GM21381 (cell line): ENCODE data around the gene AGRN.
"Not testable (repeated sequence)": the region's sequence is repeated elsewhere in the genome, so short reads cannot be mapped to it uniquely, and the experiment has no call there.

Source experiments
- ATAC-seq: cut with Tn5 transposase; IDR thresholded peaks from one replicate; pipeline ENCODE4 v1.9.1; 2021; ENCODE audit warnings: mild to moderate bottlenecking, moderate library complexity; ENCODE audit not compliant: unreplicated experiment

The AGRN gene

DNA sequence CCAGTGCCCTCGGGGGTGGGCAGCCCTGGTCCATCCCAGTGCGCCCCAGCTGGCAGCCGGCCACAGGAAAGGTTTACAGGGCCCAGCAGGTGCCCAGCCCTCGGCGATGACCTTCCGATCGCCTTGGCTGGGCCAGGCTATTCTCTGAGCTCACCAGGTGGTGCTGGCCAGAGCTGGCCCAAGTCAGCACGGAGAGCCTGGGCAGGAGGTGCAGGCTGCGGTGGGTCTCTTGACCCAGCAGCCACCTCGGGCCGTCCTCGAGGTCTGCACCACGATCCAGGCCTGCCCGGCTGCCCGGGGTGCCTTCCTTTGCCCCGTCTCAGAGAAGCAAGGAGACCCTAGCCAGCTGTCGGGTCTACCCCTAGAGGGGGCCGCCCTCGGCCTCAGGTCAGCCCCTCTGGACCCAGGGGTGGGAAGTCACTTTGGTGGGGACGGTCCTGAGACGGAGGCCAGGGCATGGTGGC, 38.4 kb upstream of the AGRN start:
- no peak for ATAC-seq

- no peak for ATAC-seq
Measured at GRCh38 chr1:981955-982558, 37.9 kb upstream of the AGRN start, which contains the start of gene PERM1. PERM1 (minus strand) TSS chr1:982093; CDS start chr1:981029, 1,064 bp downstream.

GRCh38 chr1:982765-983436, 37.0 kb upstream of the AGRN start:
- ATAC-seq: no peak

DNA sequence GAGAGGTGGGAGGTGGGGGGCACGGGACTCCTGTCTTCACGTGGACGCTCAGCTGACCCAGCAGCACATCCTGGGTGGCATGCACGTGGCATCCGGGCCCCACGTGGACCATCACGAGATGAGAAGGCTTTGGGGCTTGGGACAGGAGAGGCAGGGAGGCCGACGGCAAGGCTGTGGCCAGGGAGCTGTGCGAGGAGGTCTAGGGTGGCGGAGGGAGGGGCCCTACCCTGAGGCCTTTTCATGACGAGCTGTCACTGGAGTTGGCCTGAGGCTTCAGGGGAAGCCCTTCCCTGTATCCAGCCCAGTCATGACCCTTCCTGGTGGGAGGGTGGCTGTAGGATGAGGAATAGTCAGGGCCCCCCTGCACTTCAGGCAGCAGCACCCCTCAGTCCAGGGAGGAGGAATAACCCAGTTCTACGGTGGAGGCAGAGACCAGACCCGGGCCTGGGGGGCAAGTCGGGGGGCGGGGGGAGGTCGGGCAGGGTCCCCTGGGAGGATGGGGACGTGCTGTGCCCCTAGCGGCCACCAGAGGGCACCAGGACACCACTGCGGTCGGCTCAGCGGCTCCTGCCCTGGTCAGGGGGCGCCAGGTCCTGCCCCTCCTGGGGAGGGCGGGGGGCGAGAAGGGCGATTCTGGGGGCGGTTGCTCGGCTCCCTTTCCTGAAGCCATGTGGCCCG, 36.0 kb upstream of the AGRN start:
- no peak for ATAC-seq

DNA sequence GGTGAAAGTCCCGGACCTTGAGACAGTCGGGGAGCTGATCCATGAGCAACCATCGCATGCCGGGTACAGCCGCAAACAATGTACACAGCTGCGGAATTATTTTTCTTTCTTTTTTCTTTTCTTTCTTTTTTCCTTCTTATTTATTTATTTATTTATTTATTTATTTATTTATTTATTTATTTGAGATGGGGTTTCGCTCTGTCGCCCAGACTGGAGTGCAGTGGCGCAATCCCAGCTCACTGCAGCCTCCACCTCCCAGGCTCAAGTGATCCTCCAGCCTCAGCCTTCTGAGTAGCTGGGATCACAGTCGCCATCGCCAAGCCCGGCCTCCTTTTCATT, 35.5 kb upstream of the AGRN start:
- no peak for ATAC-seq

DNA sequence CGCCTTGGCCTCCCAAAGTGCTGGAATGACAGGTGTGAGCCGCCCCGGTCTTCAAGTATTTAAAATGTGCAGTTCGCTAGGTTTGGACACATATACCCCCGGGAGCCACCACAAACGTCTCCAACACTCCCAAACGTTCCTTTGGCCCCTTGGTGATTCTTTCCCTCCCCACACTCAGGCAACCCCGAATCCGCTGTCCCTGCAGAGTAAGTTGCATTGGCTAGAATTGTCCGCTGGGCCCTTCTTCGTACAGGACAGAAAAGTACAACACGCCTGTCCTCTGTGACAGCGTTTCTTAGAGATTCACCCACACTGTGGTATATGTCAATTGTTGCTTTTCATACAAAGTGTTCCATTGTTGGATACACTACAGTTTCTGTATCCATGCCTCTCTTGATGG, 34.8 kb upstream of the AGRN start:
- no peak for ATAC-seq

- not testable (repeated sequence) for ATAC-seq
Measured at GRCh38 chr1:988061-988460, 31.9 kb upstream of the AGRN start.

DNA sequence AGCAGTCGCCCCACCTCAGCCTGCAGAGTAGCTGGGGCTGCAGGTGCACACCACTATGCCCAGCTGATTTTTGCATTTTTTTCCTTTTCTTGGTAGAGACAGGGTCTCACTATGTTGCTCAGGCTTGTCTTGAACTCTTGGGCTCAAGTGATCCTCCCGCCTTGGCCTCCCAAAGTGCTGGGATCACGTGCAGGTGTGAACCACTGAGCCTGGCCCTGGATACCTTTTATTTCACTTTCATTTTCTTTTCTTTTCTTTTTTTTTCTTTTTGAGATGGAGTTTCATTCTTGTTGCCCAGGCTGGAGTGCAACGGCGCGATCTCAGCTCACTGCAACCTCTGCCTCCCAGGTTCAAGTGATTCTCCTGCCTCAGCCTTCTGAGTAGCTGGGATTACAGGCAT, 28.6 kb upstream of the AGRN start:
- not testable (repeated sequence) for ATAC-seq

DNA sequence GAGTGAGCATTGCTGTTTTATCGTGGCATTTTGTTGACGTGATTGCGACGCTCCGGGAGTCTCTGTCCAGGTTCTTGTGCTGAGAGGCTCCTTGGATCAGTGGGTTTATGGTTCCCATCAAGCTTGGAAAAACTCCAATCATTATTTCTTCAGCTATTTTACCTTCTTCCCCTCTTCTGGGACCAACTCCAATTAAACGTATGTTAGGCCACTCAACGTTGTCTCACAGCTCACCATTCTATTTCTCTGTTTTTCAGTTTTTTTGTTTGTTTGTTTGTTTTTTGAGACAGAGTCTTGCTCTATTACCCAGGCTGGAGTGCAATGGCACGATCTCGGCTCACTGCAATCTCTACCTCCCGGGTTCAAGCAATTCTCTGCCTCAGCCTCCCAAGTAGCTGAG, 28.0 kb upstream of the AGRN start:
- no peak for ATAC-seq

DNA sequence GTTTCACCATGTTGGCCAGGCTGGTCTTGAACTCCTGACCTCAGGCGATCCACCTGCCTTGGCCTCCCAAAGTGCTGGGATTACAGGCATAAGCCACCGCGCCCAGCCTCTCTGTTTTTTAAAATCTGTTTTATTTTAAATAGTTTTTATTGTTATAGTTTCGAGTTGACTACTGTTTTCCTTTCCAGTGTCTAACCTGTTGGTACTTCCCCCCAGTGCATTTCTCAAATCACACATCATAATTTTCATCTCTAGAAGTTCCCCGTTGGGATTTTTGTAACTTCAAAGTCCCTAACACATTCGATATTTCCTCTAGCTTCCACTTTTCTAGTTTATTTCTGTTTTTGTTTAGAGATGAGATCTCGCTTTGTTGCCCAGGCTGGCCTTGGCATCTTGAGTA, 27.6 kb upstream of the AGRN start:
- no peak for ATAC-seq

- ATAC-seq: no peak
Measured at GRCh38 chr1:993379-993995, 26.4 kb upstream of the AGRN start.

DNA sequence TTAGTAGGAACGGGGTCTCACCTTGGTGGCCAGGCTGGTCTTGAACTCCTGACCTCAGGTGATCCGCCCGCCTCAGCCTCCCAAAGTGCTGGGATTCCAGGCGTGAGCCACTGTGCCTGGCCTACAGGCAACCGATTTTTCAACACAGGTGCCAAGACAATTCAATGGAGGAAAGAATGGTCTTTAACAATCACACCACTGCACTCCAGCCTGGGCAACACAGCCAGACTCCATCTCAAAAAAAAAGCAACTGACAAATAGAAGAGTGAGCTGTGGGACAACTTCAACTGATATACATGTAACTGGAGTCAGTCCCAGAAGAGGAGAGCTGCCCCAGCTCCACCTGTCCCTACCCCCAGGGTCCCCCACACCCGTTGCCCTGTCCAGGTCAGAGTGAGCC, 25.4 kb upstream of the AGRN start:
- ATAC-seq: not testable (repeated sequence)

DNA sequence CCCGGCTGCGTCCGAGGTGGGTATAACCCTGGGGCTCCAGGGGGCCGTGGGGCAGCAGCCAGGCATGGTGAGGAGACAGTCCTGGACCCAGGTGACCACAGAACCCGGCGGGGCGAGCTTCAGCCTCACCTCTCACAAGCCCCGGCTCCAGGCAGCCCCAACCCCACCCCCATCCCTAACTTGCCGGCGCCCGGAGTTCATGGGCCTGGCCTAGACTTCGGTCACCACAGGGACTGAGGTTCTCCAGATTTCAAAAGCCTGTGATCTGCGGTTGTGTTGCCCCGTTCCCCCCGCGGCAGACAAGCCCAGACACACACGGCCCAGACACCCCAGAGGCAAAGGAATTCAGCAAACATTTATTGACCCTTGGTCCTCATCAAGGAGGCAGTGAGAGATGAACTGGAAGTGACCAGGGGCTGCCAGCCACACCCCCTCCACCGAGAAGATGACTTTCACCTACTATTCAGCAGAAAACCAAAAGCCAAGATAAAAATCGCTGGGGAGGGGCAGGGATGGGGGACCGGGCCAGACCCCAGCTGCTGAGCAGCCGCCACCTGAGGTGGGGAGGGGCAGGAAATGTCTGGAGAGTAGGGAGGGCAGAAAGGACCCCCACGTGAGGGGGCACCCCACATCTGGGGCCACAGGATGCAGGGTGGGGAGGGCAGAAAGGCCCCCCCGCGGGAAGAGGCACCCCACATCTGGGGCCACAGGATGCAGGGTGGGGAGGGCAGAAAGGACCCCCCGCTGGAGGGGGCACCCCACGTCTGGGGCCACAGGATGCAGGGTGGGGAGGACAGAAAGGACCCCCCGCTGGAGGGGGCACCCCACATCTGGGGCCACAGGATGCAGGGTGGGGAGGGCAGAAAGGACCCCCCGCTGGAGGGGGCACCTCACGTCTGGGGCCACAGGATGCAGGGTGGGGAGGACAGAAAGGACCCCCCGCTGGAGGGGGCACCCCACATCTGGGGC, 24.0 kb upstream of the AGRN start:
- no peak for ATAC-seq

DNA sequence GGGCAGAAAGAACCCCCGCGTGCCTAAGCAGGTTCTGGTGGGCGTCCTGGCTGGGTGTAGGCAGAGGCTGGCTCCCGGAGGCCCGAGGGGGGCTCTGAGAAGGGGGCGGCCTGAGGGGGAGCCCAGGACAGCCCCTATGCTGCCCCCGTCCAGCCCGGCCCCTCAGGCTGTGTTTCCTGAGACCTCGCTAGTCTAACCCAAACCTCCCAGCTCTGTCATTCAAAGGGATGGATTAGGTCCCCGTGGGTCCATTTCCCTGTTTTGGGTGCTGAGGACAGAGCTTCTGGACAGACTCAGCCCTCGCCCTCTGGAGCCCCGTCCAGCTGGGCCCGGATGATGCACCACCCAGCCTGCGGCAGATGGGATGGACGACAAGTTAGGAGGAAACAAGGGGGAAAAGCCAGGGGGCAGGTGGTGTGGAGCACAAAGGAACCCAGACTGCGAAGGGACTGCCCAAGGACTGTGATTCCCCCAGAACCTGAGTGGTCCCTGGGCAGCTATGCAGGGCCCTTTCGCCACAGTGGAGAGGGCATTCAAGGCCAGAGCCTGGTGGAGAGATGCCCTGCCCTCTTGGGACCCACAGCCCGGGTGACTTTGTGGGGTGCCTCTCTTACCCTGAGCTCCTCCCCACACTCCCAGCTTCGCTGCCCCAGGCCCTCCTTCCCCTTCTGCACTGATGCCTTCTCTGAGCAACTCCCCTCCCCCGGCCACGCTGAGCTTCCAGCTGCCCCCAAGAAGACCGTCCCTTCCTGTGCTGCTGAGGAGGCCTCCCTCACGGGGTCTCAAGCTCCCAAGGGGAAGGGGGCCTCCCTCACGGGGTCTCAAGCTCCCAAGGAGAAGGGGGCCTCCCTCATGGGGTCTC, 22.8 kb upstream of the AGRN start:
- no peak for ATAC-seq

GRCh38 chr1:997713-997992, 22.3 kb upstream of the AGRN start:
- no peak for ATAC-seq

DNA sequence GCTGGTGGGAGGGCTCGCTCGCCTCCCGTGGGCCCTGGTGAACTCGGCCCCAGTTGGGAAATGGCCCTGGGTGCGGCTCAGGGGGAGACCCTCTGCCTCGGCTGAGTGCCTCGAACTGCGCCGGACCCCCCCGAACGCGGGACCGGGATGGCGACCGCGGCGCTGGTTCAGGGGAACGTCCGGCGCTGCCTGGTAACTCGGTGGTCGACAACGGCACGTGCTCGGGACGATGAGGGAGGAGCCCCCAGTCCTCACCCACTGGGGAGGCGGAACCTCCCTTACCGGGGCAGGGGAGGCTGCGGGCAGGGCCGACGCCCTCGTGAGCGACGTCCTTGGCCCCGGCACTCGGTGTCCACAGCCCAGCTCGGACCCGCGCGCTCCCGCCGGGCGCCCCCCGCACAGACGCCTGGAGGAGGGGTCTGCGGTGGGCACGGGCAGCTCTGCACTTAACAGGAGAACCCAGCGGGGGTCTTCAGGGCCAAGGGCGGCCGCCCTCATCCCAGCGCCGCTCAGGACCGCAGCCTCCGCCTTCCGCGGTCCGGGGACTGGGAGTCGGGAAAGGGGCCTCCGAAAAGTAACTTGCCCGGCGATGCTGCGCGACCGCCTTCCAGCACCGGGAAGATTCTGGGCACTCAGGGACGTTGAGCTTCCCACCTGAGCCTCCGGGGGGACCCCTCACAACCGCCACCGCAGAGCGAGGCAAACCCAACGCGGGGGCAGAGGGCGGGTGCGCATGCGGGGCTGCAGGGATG, 21.8 kb upstream of the AGRN start:
- no peak for ATAC-seq

- no peak for ATAC-seq
Measured at GRCh38 chr1:998745-998994, 21.2 kb upstream of the AGRN start.

DNA sequence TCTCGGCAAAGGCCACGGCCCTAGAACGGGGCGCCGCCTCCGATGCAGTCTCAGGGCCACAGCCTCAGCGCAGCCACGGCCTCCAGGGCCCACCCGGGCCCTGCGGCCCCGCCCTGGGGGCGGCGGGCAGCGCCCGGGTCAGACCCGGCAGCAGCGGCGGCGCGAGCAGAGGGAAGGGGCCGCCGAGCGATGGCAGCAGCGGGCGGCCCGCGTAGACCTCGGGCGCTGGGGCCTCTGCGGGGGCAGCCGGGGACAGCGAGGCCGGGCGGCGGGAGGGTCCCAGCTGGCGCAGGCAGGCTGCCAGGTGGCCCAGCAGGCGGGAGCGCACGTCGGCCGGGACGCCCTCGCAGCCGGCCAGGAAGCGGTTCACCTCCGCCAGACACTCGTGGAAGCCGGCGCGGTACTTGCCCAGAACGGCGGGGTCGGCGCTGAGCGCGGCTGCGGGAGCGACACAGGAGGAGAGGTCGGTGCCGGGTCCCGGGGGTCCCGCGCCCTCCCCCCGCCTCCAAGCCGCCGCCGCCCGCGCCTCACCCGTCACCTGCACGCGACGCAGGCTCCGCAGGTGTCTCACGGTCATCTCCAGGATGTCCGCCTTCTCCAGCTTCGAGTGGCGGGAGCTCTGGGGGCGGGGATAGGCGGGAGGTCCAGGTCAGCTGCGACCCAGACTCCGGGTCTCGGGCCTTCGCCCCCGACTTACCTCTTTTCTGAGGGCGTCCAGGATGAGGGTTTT, 20.8 kb upstream of the AGRN start:
- peak; percentile 2 for ATAC-seq
